ENCODE measurements around the gene CCNL2. TPM values are rescaled to one million over a fixed set of nuclear protein-coding genes. Genes with fewer than 3 reads are reported as not detected.
A peak's percentile ranks its signal among the peaks of the same experiment; 100 is the strongest.

Gene CCNL2
- total RNA-seq, 1 experiment from 2014 or later: 97.9 TPM

DNA sequence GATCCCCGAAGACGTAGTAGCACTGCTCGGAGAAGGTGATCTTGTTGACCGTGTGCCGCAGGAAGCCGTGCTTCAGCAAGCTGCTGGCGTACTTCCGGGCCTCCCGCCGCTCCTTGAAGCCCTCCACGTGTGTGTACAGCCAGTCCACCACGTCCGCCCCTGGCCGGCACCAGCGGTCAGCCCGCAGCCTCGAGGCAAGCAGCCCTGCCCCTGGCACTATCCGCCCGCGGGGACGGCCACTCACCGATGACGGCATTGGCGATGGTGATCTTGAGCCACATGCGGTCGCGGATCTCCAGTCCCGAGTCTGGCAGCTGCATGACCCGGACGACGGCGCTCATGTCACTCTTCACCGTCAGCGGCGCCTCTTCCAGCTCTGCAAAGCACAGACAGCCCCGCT is 60.9 kb downstream of the CCNL2 start:
- peaks cover 16% of the 10 kb centered on the region for H3K4me1 ChIP-seq (ENCODE audit: low read length)
- H3K79me2 ChIP-seq (ENCODE audit: low read length): peaks cover 2% of the 10 kb centered on the region; the same call in 1 of the 2 replicates
- no peaks in the 10 kb centered on the region for H3K9me2 ChIP-seq (replicated peaks; ENCODE audit: insufficient read depth, low read length)
- H3K27me3 ChIP-seq (ENCODE audit: low read length): no peaks in the 10 kb centered on the region
- H4K20me1 ChIP-seq (ENCODE audit: insufficient read depth, low read depth, low read length): peaks cover 17% of the 10 kb centered on the region
- no peak overlapping the region for H3K4me2 ChIP-seq (ENCODE audit: low read depth, low read length, poor library complexity, severe bottlenecking)
- no peak overlapping the region for H3K4me3 ChIP-seq (ENCODE audit: low read length)
- H3K27ac ChIP-seq (ENCODE audit: low read length): no peak overlapping the region
- H3K9ac ChIP-seq (ENCODE audit: low read length): no peak overlapping the region
- peaks cover 5% of the 10 kb centered on the region for H3K36me3 ChIP-seq (ENCODE audit: insufficient read depth, low read length)
- no peak overlapping the region for H2AFZ ChIP-seq (ENCODE audit: low read length)
- H3K9me3 ChIP-seq (ENCODE audit: low read length): no peaks in the 10 kb centered on the region
- DNase-seq: no peak

GRCh38 chr1:1337793-1338147 is 61.4 kb downstream of the CCNL2 start:
- Histone ChIP-seq H3K9me2 (replicated peaks; ENCODE audit: insufficient read depth, low read length) (no peaks in the 10 kb centered on the region), H3K27ac (ENCODE audit: low read length) (no peak overlapping the region), H3K9ac (ENCODE audit: low read length) (no peak overlapping the region), H3K4me2 (ENCODE audit: low read depth, low read length, poor library complexity, severe bottlenecking) (no peak overlapping the region), H3K9me3 (ENCODE audit: low read length) (no peaks in the 10 kb centered on the region), H3K4me1 (ENCODE audit: low read length) (peaks cover 17% of the 10 kb centered on the region), H3K36me3 (ENCODE audit: insufficient read depth, low read length) (peaks cover 5% of the 10 kb centered on the region), H4K20me1 (ENCODE audit: insufficient read depth, low read depth, low read length) (peaks cover 17% of the 10 kb centered on the region), H2AFZ (ENCODE audit: low read length) (no peak overlapping the region), H3K4me3 (ENCODE audit: low read length) (no peak overlapping the region), H3K27me3 (ENCODE audit: low read length) (no peaks in the 10 kb centered on the region), H3K79me2 (ENCODE audit: low read length) (peaks cover 2% of the 10 kb centered on the region; the same call in 1 of the 2 replicates)
- DNase-seq: peak; percentile 89

DNA sequence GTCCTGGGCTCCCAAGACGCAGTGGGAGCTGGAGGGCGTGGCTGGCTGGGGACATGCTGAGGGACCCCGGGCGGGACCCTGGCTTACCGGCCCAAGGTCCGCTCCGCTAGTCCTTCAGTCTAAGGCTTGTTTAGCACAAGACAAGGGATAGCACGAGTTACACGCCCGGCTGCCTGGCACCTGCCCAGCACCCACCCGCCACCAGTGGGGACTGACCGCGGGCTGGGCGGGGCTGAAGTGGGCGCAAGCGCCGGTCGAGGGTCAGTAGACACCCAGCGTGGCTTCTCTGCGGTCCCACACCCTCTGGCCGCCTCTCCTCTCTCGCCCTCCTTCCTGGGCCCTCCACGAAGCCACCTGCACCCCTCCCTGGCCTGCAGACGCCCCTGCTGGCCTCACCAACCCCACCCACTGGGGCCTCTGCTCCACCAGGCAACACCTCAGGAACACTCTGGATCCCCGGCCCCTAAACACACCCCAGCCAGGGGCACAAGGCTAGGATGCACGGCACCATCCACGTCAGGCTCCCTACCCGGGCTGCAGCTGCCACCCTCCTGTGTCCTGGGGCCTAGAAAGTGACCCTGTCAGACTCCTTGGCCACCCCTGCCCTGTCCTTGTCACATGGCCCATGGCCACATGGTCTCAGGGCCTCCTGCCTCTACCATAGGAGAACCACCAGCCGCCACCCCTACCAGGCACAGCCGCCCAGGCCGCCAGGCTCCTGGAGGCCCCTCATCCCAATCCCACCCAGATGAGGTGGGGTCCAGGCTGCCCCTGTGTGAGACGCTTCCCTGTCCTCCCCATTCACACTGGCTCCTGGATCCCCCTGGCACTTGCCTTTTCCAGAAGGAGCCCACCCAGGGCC is 62.0 kb downstream of the CCNL2 start:
- Histone ChIP-seq H3K79me2 (ENCODE audit: low read length) (peaks cover 3% of the 10 kb centered on the region; the same call in 1 of the 2 replicates), H3K27ac (ENCODE audit: low read length) (no peak overlapping the region), H3K4me2 (ENCODE audit: low read depth, low read length, poor library complexity, severe bottlenecking) (no peak overlapping the region), H3K36me3 (ENCODE audit: insufficient read depth, low read length) (peaks cover 5% of the 10 kb centered on the region), H3K9me3 (ENCODE audit: low read length) (no peaks in the 10 kb centered on the region), H3K4me3 (ENCODE audit: low read length) (no peak overlapping the region), H2AFZ (ENCODE audit: low read length) (no peak overlapping the region), H3K27me3 (ENCODE audit: low read length) (no peaks in the 10 kb centered on the region), H3K9ac (ENCODE audit: low read length) (no peak overlapping the region), H4K20me1 (ENCODE audit: insufficient read depth, low read depth, low read length) (peaks cover 17% of the 10 kb centered on the region), H3K9me2 (replicated peaks; ENCODE audit: insufficient read depth, low read length) (no peaks in the 10 kb centered on the region), H3K4me1 (ENCODE audit: low read length) (peaks cover 24% of the 10 kb centered on the region)
- no peak for DNase-seq

- Histone ChIP-seq H3K27me3 (ENCODE audit: low read length) (no peaks in the 10 kb centered on the region), H4K20me1 (ENCODE audit: insufficient read depth, low read depth, low read length) (peaks cover 17% of the 10 kb centered on the region), H3K9me2 (replicated peaks; ENCODE audit: insufficient read depth, low read length) (no peaks in the 10 kb centered on the region), H3K9ac (ENCODE audit: low read length) (no peak overlapping the region), H3K4me3 (ENCODE audit: low read length) (no peak overlapping the region), H3K36me3 (ENCODE audit: insufficient read depth, low read length) (peaks cover 5% of the 10 kb centered on the region; the same call in 1 of the 2 replicates), H3K27ac (ENCODE audit: low read length) (no peak overlapping the region), H3K79me2 (ENCODE audit: low read length) (peaks cover 7% of the 10 kb centered on the region; the same call in 1 of the 2 replicates), H3K4me2 (ENCODE audit: low read depth, low read length, poor library complexity, severe bottlenecking) (no peak overlapping the region), H3K4me1 (ENCODE audit: low read length) (peaks cover 31% of the 10 kb centered on the region), H3K9me3 (ENCODE audit: low read length) (no peaks in the 10 kb centered on the region), H2AFZ (ENCODE audit: low read length) (no peak overlapping the region)
- DNase-seq: no peak
Observed at GRCh38 chr1:1336446-1336845, 62.7 kb downstream of the CCNL2 start.

- no peak overlapping the region for H2AFZ ChIP-seq (ENCODE audit: low read length)
- no peak overlapping the region for H3K9ac ChIP-seq (ENCODE audit: low read length)
- H3K79me2 ChIP-seq (ENCODE audit: low read length): peaks cover 10% of the 10 kb centered on the region; the same call in 1 of the 2 replicates
- H3K27ac ChIP-seq (ENCODE audit: low read length): peak overlapping the region; percentile 53; the same call in 1 of the 2 replicates
- no peaks in the 10 kb centered on the region for H3K9me3 ChIP-seq (ENCODE audit: low read length)
- no peak overlapping the region for H3K4me3 ChIP-seq (ENCODE audit: low read length)
- H3K36me3 ChIP-seq (ENCODE audit: insufficient read depth, low read length): peaks cover 4% of the 10 kb centered on the region; the same call in 1 of the 2 replicates
- H3K4me2 ChIP-seq (ENCODE audit: low read depth, low read length, poor library complexity, severe bottlenecking): no peak overlapping the region
- DNase-seq: peak; percentile 61
- peaks cover 37% of the 10 kb centered on the region for H3K4me1 ChIP-seq (ENCODE audit: low read length)
- H4K20me1 ChIP-seq (ENCODE audit: insufficient read depth, low read depth, low read length): peaks cover 17% of the 10 kb centered on the region
- no peaks in the 10 kb centered on the region for H3K9me2 ChIP-seq (replicated peaks; ENCODE audit: insufficient read depth, low read length)
- H3K27me3 ChIP-seq (ENCODE audit: low read length): no peaks in the 10 kb centered on the region
Observed at GRCh38 chr1:1335792-1336248, 63.3 kb downstream of the CCNL2 start.

Other genes starting within 250 kb of the CCNL2 start
- 0.18 TPM in 1 of 2 replicates, not detected in the other for gene TTLL10, start 225.5 kb downstream of the CCNL2 start, total RNA-seq (2014; rRNA removed; shearing (Covaris generic); ENCODE audit: low replicate concordance)
- 0.30 and 0.90 TPM in 2 replicates for gene TNFRSF18, start 192.7 kb downstream of the CCNL2 start, total RNA-seq (2014; rRNA removed; shearing (Covaris generic); ENCODE audit: low replicate concordance)
- gene TNFRSF4, start 185.2 kb downstream of the CCNL2 start, total RNA-seq (2014; rRNA removed; shearing (Covaris generic); ENCODE audit: low replicate concordance): not detected in 2 replicates
- gene SDF4, start 167.3 kb downstream of the CCNL2 start, total RNA-seq (2014; rRNA removed; shearing (Covaris generic); ENCODE audit: low replicate concordance): 25.6 and 42.0 TPM in 2 replicates
- 8.6 and 17.7 TPM in 2 replicates for gene B3GALT6, start 167.1 kb downstream of the CCNL2 start, total RNA-seq (2014; rRNA removed; shearing (Covaris generic); ENCODE audit: low replicate concordance)
- 2.2 and 2.5 TPM in 2 replicates for gene C1QTNF12, start 152.6 kb downstream of the CCNL2 start, total RNA-seq (2014; rRNA removed; shearing (Covaris generic); ENCODE audit: low replicate concordance)
- 46.1 and 59.3 TPM in 2 replicates for gene UBE2J2, start 125.5 kb downstream of the CCNL2 start, total RNA-seq (2014; rRNA removed; shearing (Covaris generic); ENCODE audit: low replicate concordance)
- gene SCNN1D, start 118.9 kb downstream of the CCNL2 start, total RNA-seq (2014; rRNA removed; shearing (Covaris generic); ENCODE audit: low replicate concordance): 1.2 and 1.4 TPM in 2 replicates
- gene ACAP3, start 91.4 kb downstream of the CCNL2 start, total RNA-seq (2014; rRNA removed; shearing (Covaris generic); ENCODE audit: low replicate concordance): 28.1 and 94.6 TPM in 2 replicates
- 14.9 and 45.1 TPM in 2 replicates for gene PUSL1, start 90.7 kb downstream of the CCNL2 start, total RNA-seq (2014; rRNA removed; shearing (Covaris generic); ENCODE audit: low replicate concordance)
- gene INTS11, start 74.7 kb downstream of the CCNL2 start, total RNA-seq (2014; rRNA removed; shearing (Covaris generic); ENCODE audit: low replicate concordance): 69.8 and 168 TPM in 2 replicates
- 35.0 and 74.7 TPM in 2 replicates for gene CPTP, start 74.5 kb downstream of the CCNL2 start, total RNA-seq (2014; rRNA removed; shearing (Covaris generic); ENCODE audit: low replicate concordance)
- gene TAS1R3, start 68.1 kb downstream of the CCNL2 start, total RNA-seq (2014; rRNA removed; shearing (Covaris generic); ENCODE audit: low replicate concordance): 49.2 and 82.6 TPM in 2 replicates
- gene DVL1, start 49.9 kb downstream of the CCNL2 start, total RNA-seq (2014; rRNA removed; shearing (Covaris generic); ENCODE audit: low replicate concordance): 36.0 and 104 TPM in 2 replicates
- not detected in 2 replicates for gene MXRA8, start 40.8 kb downstream of the CCNL2 start, total RNA-seq (2014; rRNA removed; shearing (Covaris generic); ENCODE audit: low replicate concordance)
- gene AURKAIP1, start 24.1 kb downstream of the CCNL2 start, total RNA-seq (2014; rRNA removed; shearing (Covaris generic); ENCODE audit: low replicate concordance): 49.1 and 150 TPM in 2 replicates
- gene MRPL20, start 8.0 kb upstream of the CCNL2 start, total RNA-seq (2014; rRNA removed; shearing (Covaris generic); ENCODE audit: low replicate concordance): 136 and 151 TPM in 2 replicates
- gene ANKRD65, start 21.9 kb upstream of the CCNL2 start, total RNA-seq (2014; rRNA removed; shearing (Covaris generic); ENCODE audit: low replicate concordance): not detected in 2 replicates
- gene VWA1, start 36.4 kb upstream of the CCNL2 start, total RNA-seq (2014; rRNA removed; shearing (Covaris generic); ENCODE audit: low replicate concordance): not detected in 2 replicates
- 0.51 TPM in 1 of 2 replicates, not detected in the other for gene ATAD3C, start 50.4 kb upstream of the CCNL2 start, total RNA-seq (2014; rRNA removed; shearing (Covaris generic); ENCODE audit: low replicate concordance)
- gene ATAD3B, start 72.4 kb upstream of the CCNL2 start, total RNA-seq (2014; rRNA removed; shearing (Covaris generic); ENCODE audit: low replicate concordance): 13.9 and 37.2 TPM in 2 replicates
- 12.5 and 52.1 TPM in 2 replicates for gene ATAD3A, start 112.8 kb upstream of the CCNL2 start, total RNA-seq (2014; rRNA removed; shearing (Covaris generic); ENCODE audit: low replicate concordance)
- gene TMEM240, start 141.3 kb upstream of the CCNL2 start, total RNA-seq (2014; rRNA removed; shearing (Covaris generic); ENCODE audit: low replicate concordance): 2.6 TPM in 1 of 2 replicates, not detected in the other
- 70.9 and 80.6 TPM in 2 replicates for gene SSU72, start 175.5 kb upstream of the CCNL2 start, total RNA-seq (2014; rRNA removed; shearing (Covaris generic); ENCODE audit: low replicate concordance)
- 0.14 TPM in 1 of 2 replicates, not detected in the other for gene FNDC10, start 200.8 kb upstream of the CCNL2 start, total RNA-seq (2014; rRNA removed; shearing (Covaris generic); ENCODE audit: low replicate concordance)
- gene MIB2, start 216.2 kb upstream of the CCNL2 start, total RNA-seq (2014; rRNA removed; shearing (Covaris generic); ENCODE audit: low replicate concordance): 24.8 and 54.3 TPM in 2 replicates
- 1.3 and 2.7 TPM in 2 replicates for gene MMP23B, start 232.8 kb upstream of the CCNL2 start, total RNA-seq (2014; rRNA removed; shearing (Covaris generic); ENCODE audit: low replicate concordance)

Data from Karpas-422 (cell line).